Gastrocnemius medialis (tissue), 4 donors: ENCODE results near the gene NSUN5. TPM values are rescaled to one million over a fixed set of nuclear protein-coding genes. Genes with fewer than 3 reads are reported as not detected.

Source experiments
- ATAC-seq, 2 donors: fragments of 150-250 bp; one replicate each; pipeline ENCODE4 v1.9.1; 2016
- DNase-seq, 2 donors: peaks; one replicate each; pipeline ENCODE4 v3.0.0-alpha.2; 2019
- H3K27ac ChIP-seq, 4 donors: fragments of 200-600 bp; sonication (generic); 1 replicate in 1 of 4; 2 replicates in 3 of 4; pipeline ENCODE4 v1.5.1; 2016 to 2018; ENCODE audit warnings: mild to moderate bottlenecking in 2 of 4, moderate library complexity in 1 of 4
- H3K27me3 ChIP-seq, 3 donors: fragments of 200-600 bp; sonication (generic) in 2 of 3; 1 replicate in 1 of 3; 2 replicates in 2 of 3; pipeline versions ENCODE4 v1.5.1 to v1.6.0; 2016 to 2019; ENCODE audit warnings: mild to moderate bottlenecking in 1 of 3, moderate library complexity in 1 of 3
- H3K36me3 ChIP-seq, 2 donors: fragments of 200-600 bp; sonication (generic) in 1 of 2; one replicate each; pipeline ENCODE4 v1.5.1; 2017 to 2018
- H3K4me1 ChIP-seq, 2 donors: fragments of 200-600 bp; sonication (generic) in 1 of 2; one replicate each; pipeline ENCODE4 v1.5.1; 2016 to 2017; ENCODE audit warnings: mild to moderate bottlenecking in 2 of 2
- H3K4me3 ChIP-seq, 4 donors: fragments of 200-600 bp; sonication (generic) in 3 of 4; 1 replicate in 1 of 4; 2 replicates in 3 of 4; pipeline ENCODE4 v1.5.1; 2016 to 2019; ENCODE audit warnings: mild to moderate bottlenecking in 2 of 4
- H3K9me3 ChIP-seq, 3 donors: fragments of 200-600 bp; sonication (generic) in 2 of 3; 1 replicate in 1 of 3; 2 replicates in 2 of 3; pipeline ENCODE4 v1.5.1; 2016 to 2019
- POLR2A ChIP-seq, 2 donors: fragments of 450-650 bp; IDR thresholded peaks; one replicate each; pipeline ENCODE4 v1.6.1; 2017; ENCODE audit warnings: antibody characterized with exemption in 2 of 2, mild to moderate bottlenecking in 2 of 2, moderate library complexity in 2 of 2
- in situ Hi-C, 4 donors: fragments of 200-750 bp; cut with MboI; loops; one replicate each; pipeline versions ENCODE4 v1.15.0 to v1.8.0; 2017; ENCODE audit warnings: low sequenced_read_pairs in 4 of 4
- intact Hi-C: fragments of 100-400 bp; cut with DNase I; formaldehyde crosslinking; loops from one replicate; pipeline ENCODE4 v1.15.1; 2023; ENCODE audit warnings: low total_unique reads
- total RNA-seq, 4 donors: library from RNA; depleted of rRNA; stranded (reverse); fragments of >200 nt; gene quantifications; one replicate each; pipeline versions ENCODE4 v1.1.0 to v1.2.3, GENCODE V29; 2016
- TF ChIP-seq, protein P1 (sequence below), 5 experiments: fragments of 450-650 bp in 3 of 5; fragments of 200-600 bp in 2 of 5; sonication (generic) in 2 of 5; IDR thresholded peaks in 4 of 5; conservative IDR thresholded peaks in 1 of 5; 1 replicate in 4 of 5; 2 replicates in 1 of 5; pipeline ENCODE4 v1.5.1; 2016 to 2019; ENCODE audit warnings: antibody characterized with exemption in 5 of 5, mild to moderate bottlenecking in 3 of 5, moderate library complexity in 3 of 5

The NSUN5 gene
- total RNA-seq, 4 donors from 2014 or later = 35.2 to 48.3 (median 38.9) TPM

- H3K36me3 ChIP-seq = no peaks in the 10 kb centered on the region
- in situ Hi-C loops (loop anchor here in 2 of 4 donors (10.0 kb wide), 1 partner anchor 95 kb away; no protein-coding TSS in a partner anchor), intact Hi-C loops (no loop called here)
- no peak overlapping the region for H3K27ac ChIP-seq
- DNase-seq = no peak
- no peak overlapping the region for H3K4me3 ChIP-seq
- H3K9me3 ChIP-seq = no peaks in the 10 kb centered on the region
- TF ChIP-seq, protein P1, sequence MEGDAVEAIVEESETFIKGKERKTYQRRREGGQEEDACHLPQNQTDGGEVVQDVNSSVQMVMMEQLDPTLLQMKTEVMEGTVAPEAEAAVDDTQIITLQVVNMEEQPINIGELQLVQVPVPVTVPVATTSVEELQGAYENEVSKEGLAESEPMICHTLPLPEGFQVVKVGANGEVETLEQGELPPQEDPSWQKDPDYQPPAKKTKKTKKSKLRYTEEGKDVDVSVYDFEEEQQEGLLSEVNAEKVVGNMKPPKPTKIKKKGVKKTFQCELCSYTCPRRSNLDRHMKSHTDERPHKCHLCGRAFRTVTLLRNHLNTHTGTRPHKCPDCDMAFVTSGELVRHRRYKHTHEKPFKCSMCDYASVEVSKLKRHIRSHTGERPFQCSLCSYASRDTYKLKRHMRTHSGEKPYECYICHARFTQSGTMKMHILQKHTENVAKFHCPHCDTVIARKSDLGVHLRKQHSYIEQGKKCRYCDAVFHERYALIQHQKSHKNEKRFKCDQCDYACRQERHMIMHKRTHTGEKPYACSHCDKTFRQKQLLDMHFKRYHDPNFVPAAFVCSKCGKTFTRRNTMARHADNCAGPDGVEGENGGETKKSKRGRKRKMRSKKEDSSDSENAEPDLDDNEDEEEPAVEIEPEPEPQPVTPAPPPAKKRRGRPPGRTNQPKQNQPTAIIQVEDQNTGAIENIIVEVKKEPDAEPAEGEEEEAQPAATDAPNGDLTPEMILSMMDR (IDR thresholded peaks at IDR 0.05 in 4 of 5, conservative IDR thresholded peaks at IDR 0.05 in 1 of 5) = no peak
- TF ChIP-seq POLR2A (IDR thresholded peaks at IDR 0.05) = no peak
- H3K27me3 ChIP-seq = no peaks in the 10 kb centered on the region
- no peak for ATAC-seq
- peaks cover 4 to 8% of the 10 kb centered on the region in 2 donors for H3K4me1 ChIP-seq
Measured at GRCh38 chr7:73349763-73350162, 41.1 kb upstream of the NSUN5 start.

GRCh38 chr7:73345951-73346350 is 37.3 kb upstream of the NSUN5 start:
- intact Hi-C loops = no loop called here
- in situ Hi-C loops = loop anchor here in 2 of 4 donors (10.0 kb wide), 1 partner anchor 99 kb away; no protein-coding TSS in a partner anchor
- Histone ChIP-seq H3K27ac (no peak overlapping the region), H3K36me3 (no peaks in the 10 kb centered on the region), H3K9me3 (no peaks in the 10 kb centered on the region), H3K4me1 (peaks cover 4 to 7% of the 10 kb centered on the region in 2 donors), H3K27me3 (no peaks in the 10 kb centered on the region), H3K4me3 (no peak overlapping the region)
- ATAC-seq (no peak), DNase-seq (no peak)
- TF ChIP-seq POLR2A (IDR thresholded peaks at IDR 0.05) = no peak
- TF ChIP-seq, protein P1 (IDR thresholded peaks at IDR 0.05 in 4 of 5, conservative IDR thresholded peaks at IDR 0.05 in 1 of 5) = no peak

DNA sequence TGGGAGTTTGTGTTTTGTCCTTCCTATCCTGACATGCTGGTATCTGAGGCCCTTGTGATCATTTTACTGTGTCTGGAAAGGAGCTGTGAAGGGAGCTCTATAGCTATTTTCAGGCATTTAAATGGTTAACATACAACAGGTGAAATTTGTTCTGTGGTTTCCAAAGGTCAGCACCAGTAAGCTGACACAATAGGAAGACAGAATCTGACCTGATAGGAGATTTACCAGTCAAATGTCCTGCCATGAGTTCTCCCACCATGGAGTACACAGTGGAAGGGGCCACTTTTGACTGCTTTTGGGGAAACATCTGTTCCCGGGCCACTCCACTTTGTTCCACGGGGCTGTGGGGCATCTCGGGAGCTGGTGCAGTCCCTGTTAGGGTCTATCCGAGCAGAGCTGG is 36.9 kb upstream of the NSUN5 start:
- Histone ChIP-seq H3K36me3 (no peaks in the 10 kb centered on the region), H3K4me1 (peaks cover 1 to 3% of the 10 kb centered on the region in 2 donors), H3K27ac (no peak overlapping the region), H3K9me3 (no peaks in the 10 kb centered on the region), H3K27me3 (no peaks in the 10 kb centered on the region), H3K4me3 (no peak overlapping the region)
- DNase-seq (no peak), ATAC-seq (no peak)
- in situ Hi-C loops (loop anchor here in 2 of 4 donors (10.0 kb wide), 1 partner anchor 99 kb away; no protein-coding TSS in a partner anchor), intact Hi-C loops (no loop called here)
- TF ChIP-seq, protein P1 (IDR thresholded peaks at IDR 0.05 in 4 of 5, conservative IDR thresholded peaks at IDR 0.05 in 1 of 5) = no peak
- TF ChIP-seq POLR2A (IDR thresholded peaks at IDR 0.05) = no peak

DNA sequence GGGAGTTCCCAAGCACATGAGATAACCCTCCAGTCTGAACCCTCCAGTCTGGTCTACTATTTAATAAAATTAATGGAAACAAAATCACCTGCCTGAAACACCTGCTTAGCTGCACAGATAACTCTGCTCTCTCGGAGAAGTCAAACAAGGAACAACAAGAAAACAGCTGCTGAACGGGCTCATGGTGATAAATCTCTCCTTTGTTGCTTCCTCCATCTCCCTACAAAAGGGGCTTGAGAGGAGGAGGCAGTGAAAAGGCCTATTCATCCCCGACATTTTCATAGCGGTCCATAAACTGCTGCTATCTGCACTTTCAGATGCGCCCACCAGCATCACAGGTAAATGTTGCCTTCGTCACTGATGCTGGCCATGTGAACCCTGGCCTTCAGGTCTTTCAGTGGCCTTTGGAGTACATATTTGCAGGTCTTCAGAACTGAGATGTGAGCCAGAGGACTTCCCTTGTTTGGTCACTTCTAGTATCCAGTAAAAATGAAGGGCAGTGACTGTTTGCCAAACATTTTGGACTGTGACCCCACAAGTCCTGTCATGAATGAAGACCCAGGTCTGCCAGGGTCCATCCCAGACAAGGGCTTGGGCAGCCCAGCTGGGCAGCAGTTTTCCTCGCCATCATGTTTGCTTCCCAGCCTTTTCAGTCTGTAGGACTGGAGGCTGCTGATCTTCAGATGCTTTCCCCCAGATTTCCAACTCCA is 35.2 kb upstream of the NSUN5 start:
- H3K4me1 ChIP-seq = no peaks in the 10 kb centered on the region
- no peak for TF ChIP-seq POLR2A (IDR thresholded peaks at IDR 0.05)
- TF ChIP-seq, protein P1 (IDR thresholded peaks at IDR 0.05 in 4 of 5, conservative IDR thresholded peaks at IDR 0.05 in 1 of 5) = no peak
- intact Hi-C loops = loop anchor here (5.0 kb wide), 1 partner anchor 88 kb away; the partner anchor contains the start of gene FZD9
- no peaks in the 10 kb centered on the region for H3K27me3 ChIP-seq
- no peaks in the 10 kb centered on the region for H3K9me3 ChIP-seq
- in situ Hi-C loops = loop anchor here in 3 of 4 donors (5.0 to 10.0 kb wide), 2 partner anchors 101 to 103 kb away; no protein-coding TSS in a partner anchor
- DNase-seq (no peak), ATAC-seq (no peak)
- H3K27ac ChIP-seq = no peak overlapping the region
- no peaks in the 10 kb centered on the region for H3K36me3 ChIP-seq
- no peak overlapping the region for H3K4me3 ChIP-seq
